NB4 (cell line): ENCODE measurements around the gene PDGFC.

Experiments used
- CTCF ChIP-seq: IDR thresholded peaks from one replicate; pipeline ENCODE4 v1.5.1; 2012; ENCODE audit warnings: low read depth, low read length
- MAX ChIP-seq: IDR thresholded peaks from 2 replicates; pipeline ENCODE4 v1.6.1; 2011; ENCODE audit warnings: low read depth, low read length
- POLR2A ChIP-seq: IDR thresholded peaks from 2 replicates; pipeline ENCODE4 v1.6.1; 2011; ENCODE audit warnings: mild to moderate bottlenecking; ENCODE audit not compliant: insufficient read length; ENCODE audit errors: extremely low read depth

- TF ChIP-seq CTCF (no peak), POLR2A (no peak), MAX (no peak)
Measured at GRCh38 chr4:156766846-156767245, 204.8 kb downstream of the PDGFC start.
